ENCODE results near the gene CRTAC1.

CRTAC1 gene

GRCh38 chr10:98028168-98028770 is 2.2 kb downstream of the CRTAC1 start:
- DNase-seq: no peak

GRCh38 chr10:98023024-98023423 is 7.4 kb downstream of the CRTAC1 start:
- DNase-seq: no peak

GRCh38 chr10:98020784-98021183 is 9.6 kb downstream of the CRTAC1 start:
- DNase-seq: no peak

GRCh38 chr10:98020254-98020653 is 10.2 kb downstream of the CRTAC1 start:
- no peak for DNase-seq

GRCh38 chr10:98019784-98020183 is 10.6 kb downstream of the CRTAC1 start:
- no peak for DNase-seq

- no peak for DNase-seq
These were observed 13.5 kb downstream of the CRTAC1 start for GRCh38 chr10:98016772-98017475.

- DNase-seq: no peak
These were observed 16.6 kb downstream of the CRTAC1 start for GRCh38 chr10:98013776-98014175.

- DNase-seq: no peak
These were observed 17.3 kb downstream of the CRTAC1 start for GRCh38 chr10:98013122-98013521.

GRCh38 chr10:98012644-98013043 is 17.8 kb downstream of the CRTAC1 start:
- DNase-seq: no peak

- no peak for DNase-seq
These were observed 19.3 kb downstream of the CRTAC1 start for GRCh38 chr10:98010939-98011685.

- DNase-seq: no peak
These were observed 24.2 kb downstream of the CRTAC1 start for GRCh38 chr10:98006266-98006665.

GRCh38 chr10:98001736-98002135 is 28.7 kb downstream of the CRTAC1 start:
- no peak for DNase-seq

- DNase-seq: no peak
These were observed 30.1 kb downstream of the CRTAC1 start for GRCh38 chr10:98000346-98000745.

GRCh38 chr10:97999923-98000248 is 30.5 kb downstream of the CRTAC1 start:
- no peak for DNase-seq

GRCh38 chr10:97999066-97999922 is 31.1 kb downstream of the CRTAC1 start:
- DNase-seq: no peak

GRCh38 chr10:97991871-97992270 is 38.5 kb downstream of the CRTAC1 start:
- DNase-seq: no peak

- no peak for DNase-seq
These were observed 48.6 kb downstream of the CRTAC1 start for GRCh38 chr10:97981816-97982215.

GRCh38 chr10:97977673-97978072 is 52.7 kb downstream of the CRTAC1 start:
- DNase-seq: no peak

GRCh38 chr10:97975598-97975997 is 54.8 kb downstream of the CRTAC1 start:
- no peak for DNase-seq

- no peak for DNase-seq
These were observed 55.6 kb downstream of the CRTAC1 start for GRCh38 chr10:97974526-97975525.

GRCh38 chr10:97974100-97974499 is 56.3 kb downstream of the CRTAC1 start:
- DNase-seq: no peak

- DNase-seq: no peak
These were observed 60.8 kb downstream of the CRTAC1 start for GRCh38 chr10:97969538-97970079.
